Neural cell (in vitro differentiated cells): Measurements from ENCODE around the gene HIPK2. TPM values are rescaled to one million over a fixed set of nuclear protein-coding genes. Genes with fewer than 3 reads are reported as not detected.

Experiments
- H2AFZ ChIP-seq: fragments of 200-600, 300-800 bp; sonication (generic), shearing (Covaris generic); 2 replicates; pipeline ENCODE4 v1.6.0; 2014; ENCODE audit warnings: low read depth, mild to moderate bottlenecking, antibody characterized with exemption, low read length, moderate library complexity
- H3F3A ChIP-seq: fragments of 200-600 bp; shearing (Covaris generic); 2 replicates; pipeline ENCODE4 v1.6.1; 2016; ENCODE audit warnings: mild to moderate bottlenecking, moderate library complexity, mixed read lengths, antibody characterized with exemption, low read length; ENCODE audit not compliant: insufficient read depth, poor library complexity, severe bottlenecking
- H3K27ac ChIP-seq: fragments of 200-600, 300-800 bp; sonication (generic), shearing (Covaris generic); 2 replicates; pipeline ENCODE4 v1.5.1; 2014; ENCODE audit warnings: mild to moderate bottlenecking, low read length, moderate library complexity
- H3K27me3 ChIP-seq: fragments of 300-800, 200-600 bp; sonication (generic), shearing (Covaris generic); 2 replicates; pipeline ENCODE4 v1.6.0; 2014; ENCODE audit warnings: mild to moderate bottlenecking, low read depth, low read length, moderate library complexity; ENCODE audit not compliant: insufficient read depth
- H3K36me3 ChIP-seq: fragments of 300-800, 200-600 bp; sonication (generic), shearing (Covaris generic); 2 replicates; pipeline ENCODE4 v1.5.1; 2014; ENCODE audit warnings: mild to moderate bottlenecking, antibody characterized with exemption, low read length, moderate library complexity; ENCODE audit not compliant: insufficient read depth
- H3K4me2 ChIP-seq: fragments of 300-800, 200-600 bp; sonication (generic), shearing (Covaris generic); 2 replicates; pipeline ENCODE4 v1.6.0; 2014; ENCODE audit warnings: mild to moderate bottlenecking, low read length
- H3K4me3 ChIP-seq: fragments of 300-800, 200-600 bp; sonication (generic), shearing (Covaris generic); 2 replicates; pipeline ENCODE4 v1.5.1; 2014; ENCODE audit warnings: mild to moderate bottlenecking, low read length, moderate library complexity
- H3K79me2 ChIP-seq: fragments of 200-600 bp; shearing (Covaris generic); replicated peaks from 2 replicates; pipeline ENCODE4 v1.6.0; 2014; ENCODE audit warnings: mild to moderate bottlenecking, low read length, moderate library complexity; ENCODE audit not compliant: insufficient read depth
- H3K9ac ChIP-seq: fragments of 300-800, 200-600 bp; sonication (generic), shearing (Covaris generic); 2 replicates; pipeline ENCODE4 v1.6.1; 2016; ENCODE audit warnings: mild to moderate bottlenecking, low read length, mixed read lengths
- H3K9me2 ChIP-seq: fragments of 200-600 bp; shearing (Covaris generic); 2 replicates; pipeline ENCODE4 v1.6.1; 2016; ENCODE audit warnings: mild to moderate bottlenecking, low read length, mixed read lengths; ENCODE audit not compliant: insufficient read depth
- H3K9me3 ChIP-seq: fragments of 200-600, 300-800 bp; sonication (generic), shearing (Covaris generic); 2 replicates; pipeline ENCODE4 v1.6.1; 2016; ENCODE audit warnings: mild to moderate bottlenecking, mixed run types, low read length, moderate library complexity, mixed read lengths
- H4K20me1 ChIP-seq: fragments of 200-600 bp; shearing (Covaris generic); 2 replicates; pipeline ENCODE4 v1.6.1; 2016; ENCODE audit warnings: mild to moderate bottlenecking, mixed run types; ENCODE audit not compliant: insufficient read depth
- CTCF ChIP-seq: fragments of 450-650 bp; IDR thresholded peaks from 2 replicates; pipeline ENCODE4 v1.5.1; 2014; ENCODE audit warnings: antibody characterized with exemption, mild to moderate bottlenecking, moderate library complexity; ENCODE audit not compliant: poor library complexity, severe bottlenecking
- EP300 ChIP-seq: fragments of 450-650 bp; conservative IDR thresholded peaks from 2 replicates; pipeline ENCODE4 v1.6.1; 2014; ENCODE audit warnings: antibody characterized with exemption, mild to moderate bottlenecking, moderate library complexity; ENCODE audit not compliant: poor library complexity, severe bottlenecking
- EZH2 ChIP-seq: fragments of 200-600, 300-800 bp; shearing (Covaris generic), sonication (generic); IDR thresholded peaks from 2 replicates; pipeline ENCODE4 v1.6.1; 2014; ENCODE audit warnings: antibody characterized with exemption, low read length, borderline replicate concordance, mild to moderate bottlenecking; ENCODE audit not compliant: insufficient read depth, poor library complexity, severe bottlenecking
- MXI1 ChIP-seq: fragments of 450-650 bp; conservative IDR thresholded peaks from 2 replicates; pipeline ENCODE4 v1.6.1; 2014; ENCODE audit warnings: antibody characterized with exemption, mild to moderate bottlenecking; ENCODE audit not compliant: poor library complexity, severe bottlenecking
- POLR2AphosphoS5 ChIP-seq: IDR thresholded peaks from 2 replicates; pipeline ENCODE4 v1.6.1; 2012
- RAD21 ChIP-seq: fragments of 450-650 bp; conservative IDR thresholded peaks from 2 replicates; pipeline ENCODE4 v1.6.1; 2014; ENCODE audit warnings: antibody characterized with exemption, mild to moderate bottlenecking, moderate library complexity
- SMC3 ChIP-seq: fragments of 450-650 bp; conservative IDR thresholded peaks from 2 replicates; pipeline ENCODE4 v1.6.1; 2014; ENCODE audit warnings: antibody characterized with exemption, mild to moderate bottlenecking, moderate library complexity; ENCODE audit not compliant: poor library complexity
- TAF1 ChIP-seq: IDR thresholded peaks from 2 replicates; pipeline ENCODE4 v1.6.1; 2012; ENCODE audit warnings: low read depth
- polyA plus RNA-seq: library from polyadenylated mRNA; depleted of rRNA; stranded (reverse); fragments of >200 nt; gene quantifications from 2 replicates; pipeline ENCODE4 v1.2.3, GENCODE V29; 2014
- TF ChIP-seq, protein P1 (sequence below): IDR thresholded peaks from 2 replicates; pipeline ENCODE4 v1.6.1; 2012; ENCODE audit warnings: borderline replicate concordance

HIPK2 gene
- polyA plus RNA-seq, 1 donor from 2014 or later = 8.5 TPM

GRCh38 chr7:139572071-139572470 lies 205.7 kb downstream of the HIPK2 start:
- Histone ChIP-seq H3F3A (no peaks in the 10 kb centered on the region), H3K9me2 (no peaks in the 10 kb centered on the region), H3K79me2 (no peaks in the 10 kb centered on the region), H3K4me2 (no peak overlapping the region), H3K9me3 (no peaks in the 10 kb centered on the region), H2AFZ (no peak overlapping the region), H3K4me3 (no peak overlapping the region), H3K27ac (no peak overlapping the region), H3K27me3 (no peaks in the 10 kb centered on the region), H4K20me1 (no peaks in the 10 kb centered on the region), H3K9ac (no peak overlapping the region), H3K36me3 (no peaks in the 10 kb centered on the region)
- TF ChIP-seq EZH2 = no peak
- TF ChIP-seq, protein P1, sequence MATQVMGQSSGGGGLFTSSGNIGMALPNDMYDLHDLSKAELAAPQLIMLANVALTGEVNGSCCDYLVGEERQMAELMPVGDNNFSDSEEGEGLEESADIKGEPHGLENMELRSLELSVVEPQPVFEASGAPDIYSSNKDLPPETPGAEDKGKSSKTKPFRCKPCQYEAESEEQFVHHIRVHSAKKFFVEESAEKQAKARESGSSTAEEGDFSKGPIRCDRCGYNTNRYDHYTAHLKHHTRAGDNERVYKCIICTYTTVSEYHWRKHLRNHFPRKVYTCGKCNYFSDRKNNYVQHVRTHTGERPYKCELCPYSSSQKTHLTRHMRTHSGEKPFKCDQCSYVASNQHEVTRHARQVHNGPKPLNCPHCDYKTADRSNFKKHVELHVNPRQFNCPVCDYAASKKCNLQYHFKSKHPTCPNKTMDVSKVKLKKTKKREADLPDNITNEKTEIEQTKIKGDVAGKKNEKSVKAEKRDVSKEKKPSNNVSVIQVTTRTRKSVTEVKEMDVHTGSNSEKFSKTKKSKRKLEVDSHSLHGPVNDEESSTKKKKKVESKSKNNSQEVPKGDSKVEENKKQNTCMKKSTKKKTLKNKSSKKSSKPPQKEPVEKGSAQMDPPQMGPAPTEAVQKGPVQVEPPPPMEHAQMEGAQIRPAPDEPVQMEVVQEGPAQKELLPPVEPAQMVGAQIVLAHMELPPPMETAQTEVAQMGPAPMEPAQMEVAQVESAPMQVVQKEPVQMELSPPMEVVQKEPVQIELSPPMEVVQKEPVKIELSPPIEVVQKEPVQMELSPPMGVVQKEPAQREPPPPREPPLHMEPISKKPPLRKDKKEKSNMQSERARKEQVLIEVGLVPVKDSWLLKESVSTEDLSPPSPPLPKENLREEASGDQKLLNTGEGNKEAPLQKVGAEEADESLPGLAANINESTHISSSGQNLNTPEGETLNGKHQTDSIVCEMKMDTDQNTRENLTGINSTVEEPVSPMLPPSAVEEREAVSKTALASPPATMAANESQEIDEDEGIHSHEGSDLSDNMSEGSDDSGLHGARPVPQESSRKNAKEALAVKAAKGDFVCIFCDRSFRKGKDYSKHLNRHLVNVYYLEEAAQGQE = no peak
- no peak for TF ChIP-seq RAD21
- no peak for TF ChIP-seq EP300
- TF ChIP-seq POLR2AphosphoS5 = no peak
- no peak for TF ChIP-seq MXI1
- TF ChIP-seq SMC3 = no peak
- no peak for TF ChIP-seq CTCF
- TF ChIP-seq TAF1 = no peak

DNA sequence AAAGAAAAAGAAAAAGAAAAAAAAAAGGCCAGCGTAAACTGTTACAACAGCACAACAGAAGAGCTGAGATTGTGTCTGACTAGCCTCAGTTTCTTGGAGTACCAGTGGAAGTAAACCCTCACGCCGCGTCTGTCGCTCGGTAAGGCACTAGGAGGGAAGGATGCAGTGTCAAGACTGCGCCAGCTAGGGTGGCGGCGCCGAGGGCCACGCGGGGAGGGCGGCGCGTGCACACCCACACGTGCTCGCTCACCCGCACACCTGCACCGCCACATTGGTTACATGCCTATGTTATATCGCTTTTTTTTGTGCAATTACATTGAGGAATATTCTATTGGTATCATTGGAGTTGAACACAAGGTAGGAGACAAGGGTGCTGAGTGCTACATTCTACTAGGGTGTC lies 206.1 kb downstream of the HIPK2 start:
- no peaks in the 10 kb centered on the region for H3K36me3 ChIP-seq

More for the DNA sequence above, 206.1 kb downstream of the HIPK2 start:
- Histone ChIP-seq H3K27me3 (no peaks in the 10 kb centered on the region), H2AFZ (no peak overlapping the region), H3K9ac (no peak overlapping the region), H3K79me2 (no peaks in the 10 kb centered on the region), H3K27ac (no peak overlapping the region), H4K20me1 (no peaks in the 10 kb centered on the region), H3F3A (no peaks in the 10 kb centered on the region), H3K9me3 (no peaks in the 10 kb centered on the region), H3K4me2 (no peak overlapping the region), H3K9me2 (no peaks in the 10 kb centered on the region), H3K4me3 (no peak overlapping the region)
- TF ChIP-seq EZH2 (no peak), POLR2AphosphoS5 (no peak), EP300 (no peak), SMC3 (no peak), RAD21 (no peak), TAF1 (no peak), MXI1 (no peak), CTCF (no peak)
- TF ChIP-seq, protein P1 = no peak
